ENCODE results near the gene SEMA3B. TPM values are rescaled to one million over a fixed set of nuclear protein-coding genes. Genes with fewer than 3 reads are reported as not detected.

Gene SEMA3B
- total and polyA plus RNA-seq, 9 of the 15 experiments (the other 6 are each of a cell fraction or from before 2014, with no cell fraction given): 0.03 to 1.8 (median 0.55) TPM; not detected in 1

DNA sequence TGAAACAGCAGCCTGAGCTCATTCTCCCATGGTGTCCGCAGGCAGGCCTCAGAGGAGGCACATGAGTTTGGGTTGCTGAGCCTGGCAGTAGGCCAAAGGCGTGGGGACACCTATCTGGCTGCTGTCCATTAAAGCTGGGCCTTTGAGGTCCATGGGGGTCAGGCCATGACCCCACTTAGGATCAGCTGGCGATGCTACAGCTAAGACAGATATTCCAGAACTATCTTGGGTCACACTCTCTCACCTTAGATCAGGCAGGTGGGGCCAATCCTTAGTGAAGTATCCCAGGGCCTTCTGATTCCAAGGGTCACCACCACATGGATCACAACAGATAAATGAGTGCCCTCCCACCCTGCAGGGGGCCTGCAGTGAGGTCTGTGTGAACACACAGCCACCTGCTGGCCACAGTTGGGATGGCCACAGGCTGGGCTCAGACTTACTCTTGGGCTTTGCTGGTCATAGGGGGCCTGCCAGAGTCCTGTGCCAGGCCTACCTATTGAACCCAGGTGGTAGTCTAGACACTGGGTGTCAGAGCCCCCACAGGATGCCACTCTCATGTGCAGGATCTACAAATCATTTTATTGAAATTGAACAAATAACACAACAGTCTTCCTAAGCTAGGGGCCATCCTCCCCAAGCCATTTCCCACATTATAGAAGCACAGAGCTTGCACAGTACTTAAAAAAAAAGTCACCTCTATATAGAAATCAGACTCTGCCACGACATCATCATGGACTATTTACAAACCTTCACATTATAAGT is 55.6 kb downstream of the SEMA3B start (continued):
- TF ChIP-seq, protein P1, sequence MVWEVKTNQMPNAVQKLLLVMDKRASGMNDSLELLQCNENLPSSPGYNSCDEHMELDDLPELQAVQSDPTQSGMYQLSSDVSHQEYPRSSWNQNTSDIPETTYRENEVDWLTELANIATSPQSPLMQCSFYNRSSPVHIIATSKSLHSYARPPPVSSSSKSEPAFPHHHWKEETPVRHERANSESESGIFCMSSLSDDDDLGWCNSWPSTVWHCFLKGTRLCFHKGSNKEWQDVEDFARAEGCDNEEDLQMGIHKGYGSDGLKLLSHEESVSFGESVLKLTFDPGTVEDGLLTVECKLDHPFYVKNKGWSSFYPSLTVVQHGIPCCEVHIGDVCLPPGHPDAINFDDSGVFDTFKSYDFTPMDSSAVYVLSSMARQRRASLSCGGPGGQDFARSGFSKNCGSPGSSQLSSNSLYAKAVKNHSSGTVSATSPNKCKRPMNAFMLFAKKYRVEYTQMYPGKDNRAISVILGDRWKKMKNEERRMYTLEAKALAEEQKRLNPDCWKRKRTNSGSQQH (CRISPR knock-in tag; IDR thresholded peaks at IDR 0.05): no peak
- no peak for TF ChIP-seq FOXA1 (IDR thresholded peaks at IDR 0.05; ENCODE audit: borderline replicate concordance)
- TF ChIP-seq, protein P2, sequence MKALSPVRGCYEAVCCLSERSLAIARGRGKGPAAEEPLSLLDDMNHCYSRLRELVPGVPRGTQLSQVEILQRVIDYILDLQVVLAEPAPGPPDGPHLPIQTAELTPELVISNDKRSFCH (CRISPR knock-in tag; IDR thresholded peaks at IDR 0.05): no peak
- TF ChIP-seq, protein P2 (tag; IDR thresholded peaks at IDR 0.05): peak; percentile 70; the same call in 1 of the 2 replicates
- peak; percentile 55 for TF ChIP-seq SMC3 (conservative IDR thresholded peaks at IDR 0.05; ENCODE audit: insufficient read depth, low read depth, low read length)
- no peak for TF ChIP-seq ZNF785 (CRISPR knock-in tag; IDR thresholded peaks at IDR 0.05)
- TF ChIP-seq, protein P3, sequence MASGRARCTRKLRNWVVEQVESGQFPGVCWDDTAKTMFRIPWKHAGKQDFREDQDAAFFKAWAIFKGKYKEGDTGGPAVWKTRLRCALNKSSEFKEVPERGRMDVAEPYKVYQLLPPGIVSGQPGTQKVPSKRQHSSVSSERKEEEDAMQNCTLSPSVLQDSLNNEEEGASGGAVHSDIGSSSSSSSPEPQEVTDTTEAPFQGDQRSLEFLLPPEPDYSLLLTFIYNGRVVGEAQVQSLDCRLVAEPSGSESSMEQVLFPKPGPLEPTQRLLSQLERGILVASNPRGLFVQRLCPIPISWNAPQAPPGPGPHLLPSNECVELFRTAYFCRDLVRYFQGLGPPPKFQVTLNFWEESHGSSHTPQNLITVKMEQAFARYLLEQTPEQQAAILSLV (tag; IDR thresholded peaks at IDR 0.05): no peak
- TF ChIP-seq, protein P4, sequence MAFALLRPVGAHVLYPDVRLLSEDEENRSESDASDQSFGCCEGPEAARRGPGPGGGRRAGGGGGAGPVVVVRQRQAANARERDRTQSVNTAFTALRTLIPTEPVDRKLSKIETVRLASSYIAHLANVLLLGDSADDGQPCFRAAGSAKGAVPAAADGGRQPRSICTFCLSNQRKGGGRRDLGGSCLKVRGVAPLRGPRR (CRISPR knock-in tag; IDR thresholded peaks at IDR 0.05): no peak
- peak; percentile 55 for TF ChIP-seq CBFA2T3 (IDR thresholded peaks at IDR 0.05)
- TF ChIP-seq RBM17 (IDR thresholded peaks at IDR 0.05; ENCODE audit: borderline replicate concordance, low read depth, low read length): no peak
- TF ChIP-seq ZC3H4 (CRISPR knock-in tag; IDR thresholded peaks at IDR 0.05; ENCODE audit: borderline replicate concordance): no peak
- TF ChIP-seq SPI1 (IDR thresholded peaks at IDR 0.05; ENCODE audit: borderline replicate concordance, low read depth, low read length): no peak
- TF ChIP-seq, protein P5, sequence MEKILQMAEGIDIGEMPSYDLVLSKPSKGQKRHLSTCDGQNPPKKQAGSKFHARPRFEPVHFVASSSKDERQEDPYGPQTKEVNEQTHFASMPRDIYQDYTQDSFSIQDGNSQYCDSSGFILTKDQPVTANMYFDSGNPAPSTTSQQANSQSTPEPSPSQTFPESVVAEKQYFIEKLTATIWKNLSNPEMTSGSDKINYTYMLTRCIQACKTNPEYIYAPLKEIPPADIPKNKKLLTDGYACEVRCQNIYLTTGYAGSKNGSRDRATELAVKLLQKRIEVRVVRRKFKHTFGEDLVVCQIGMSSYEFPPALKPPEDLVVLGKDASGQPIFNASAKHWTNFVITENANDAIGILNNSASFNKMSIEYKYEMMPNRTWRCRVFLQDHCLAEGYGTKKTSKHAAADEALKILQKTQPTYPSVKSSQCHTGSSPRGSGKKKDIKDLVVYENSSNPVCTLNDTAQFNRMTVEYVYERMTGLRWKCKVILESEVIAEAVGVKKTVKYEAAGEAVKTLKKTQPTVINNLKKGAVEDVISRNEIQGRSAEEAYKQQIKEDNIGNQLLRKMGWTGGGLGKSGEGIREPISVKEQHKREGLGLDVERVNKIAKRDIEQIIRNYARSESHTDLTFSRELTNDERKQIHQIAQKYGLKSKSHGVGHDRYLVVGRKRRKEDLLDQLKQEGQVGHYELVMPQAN (IDR thresholded peaks at IDR 0.05; ENCODE audit: borderline replicate concordance): no peak
- peak; percentile 77 for TF ChIP-seq ZBTB7A (IDR thresholded peaks at IDR 0.05; ENCODE audit: borderline replicate concordance, control insufficient read depth, low read depth, low read length)
- TF ChIP-seq ZKSCAN1 (IDR thresholded peaks at IDR 0.05; ENCODE audit: low read depth, low read length): no peak
